HepG2 (cell line): ENCODE data around the gene UROD. TPM values are rescaled to one million over a fixed set of nuclear protein-coding genes. Genes with fewer than 3 reads are reported as not detected.

Experiments
- ATAC-seq: fragments of 200-7000 bp; cut with Tn5 transposase; 3 replicates; pipeline ENCODE4 v1.9.1; 2020; ENCODE audit warnings: mild to moderate bottlenecking, moderate library complexity
- BruUV-seq: library from RNA; stranded (reverse); fragments of 400-500 nt; replicated peaks from 2 replicates; lab custom pipeline; 2021; lab: Mats Ljungman, UMichigan
- CTCF ChIA-PET: fragments of 300-600 bp; formaldehyde crosslinking; extraction: SDS; loops from one replicate; lab custom pipeline; 2021; ENCODE audit warnings: low total read pairs, inconsistent platforms, low intra/inter-chr PET ratio; lab: Yijun Ruan, JAX
- POLR2A ChIA-PET: fragments of 350-600 bp; sonication (Branson Sonifier 250); formaldehyde crosslinking; loops from one replicate; lab custom pipeline; 2020; ENCODE audit warnings: antibody characterized with exemption, inconsistent platforms; lab: Yijun Ruan, JAX
- DNase-seq: peaks from one replicate; pipeline ENCODE4 v3.0.0-alpha.2; 2015; ENCODE audit warnings: low spot score
- FAIRE-seq: peaks from 3 replicates; lab custom pipeline; 2011; peaks lifted over from hg19 to GRCh38; lab: Jason Lieb, UNC
- H2AFZ ChIP-seq: one replicate; pipeline ENCODE4 v1.6.1; 2011; ENCODE audit warnings: low read length, inconsistent platforms
- H3K27ac ChIP-seq: fragments of 300-600 bp; 3 replicates; pipeline ENCODE4 v1.8.0; 2011; ENCODE audit warnings: mixed run types, mild to moderate bottlenecking, mixed read lengths, low read length, inconsistent platforms; ENCODE audit not compliant: insufficient read depth; ENCODE audit errors: extremely low read length
- H3K27me3 ChIP-seq, 2 experiments: fragments of 200-600 bp in 1 of 2; 2 replicates in 1 of 2; 3 replicates in 1 of 2; pipeline versions ENCODE4 v1.6.0 to v1.8.0; 2011; ENCODE audit warnings: low read length in 2 of 2, mild to moderate bottlenecking in 2 of 2, moderate library complexity in 2 of 2, inconsistent platforms in 1 of 2; ENCODE audit not compliant: insufficient read depth in 2 of 2, control insufficient read depth in 1 of 2
- H3K36me3 ChIP-seq, 2 experiments: fragments of 200-600 bp in 1 of 2; replicated peaks in 1 of 2; 2 replicates in 1 of 2; 3 replicates in 1 of 2; pipeline versions ENCODE4 v1.5.1 to v1.8.0; 2011; ENCODE audit warnings: low read length in 2 of 2, inconsistent platforms in 1 of 2; ENCODE audit not compliant: insufficient read depth in 2 of 2, control insufficient read depth in 1 of 2
- H3K4me1 ChIP-seq: 2 replicates; pipeline ENCODE4 v1.5.1; 2012; ENCODE audit warnings: low read length, inconsistent platforms; ENCODE audit not compliant: insufficient read depth
- H3K4me2 ChIP-seq: 2 replicates; pipeline ENCODE4 v1.6.0; 2011; ENCODE audit warnings: low read depth, low read length, inconsistent platforms
- H3K4me3 ChIP-seq, 3 experiments: fragments of 200-600 bp in 1 of 3; sonication (generic), shearing (Covaris generic) in 1 of 3; replicated peaks in 1 of 3; 2 replicates each; pipeline ENCODE4 v1.5.1; 2011 to 2016; ENCODE audit warnings: low read length in 3 of 3, inconsistent platforms in 2 of 3, low read depth in 2 of 3, mild to moderate bottlenecking in 2 of 3, control low read depth in 1 of 3, mixed read lengths in 1 of 3; ENCODE audit not compliant: insufficient read depth in 1 of 3
- H3K79me2 ChIP-seq: one replicate; pipeline ENCODE4 v1.6.1; 2011; ENCODE audit warnings: low read length, inconsistent platforms; ENCODE audit not compliant: insufficient read depth
- H3K9ac ChIP-seq: 2 replicates; pipeline ENCODE4 v1.6.0; 2011; ENCODE audit warnings: mild to moderate bottlenecking, low read depth, low read length, inconsistent platforms; ENCODE audit not compliant: insufficient read depth
- H3K9me3 ChIP-seq: 2 replicates; pipeline ENCODE4 v1.5.1; 2012; ENCODE audit warnings: mild to moderate bottlenecking, low read length
- H4K20me1 ChIP-seq: 2 replicates; pipeline ENCODE4 v1.6.0; 2011; ENCODE audit warnings: inconsistent platforms, mild to moderate bottlenecking, low read length, moderate library complexity; ENCODE audit not compliant: insufficient read depth
- AKNA ChIP-seq: sonication (generic); formaldehyde crosslinking; IDR thresholded peaks from 2 replicates; pipeline ENCODE4 v1.4.0; 2020; ENCODE audit warnings: missing genetic modification reagents, borderline replicate concordance
- BCL6 ChIP-seq: IDR thresholded peaks from 2 replicates; pipeline ENCODE4 v1.6.1; 2016; ENCODE audit warnings: missing genetic modification reagents, missing compliant biosample characterization
- CCAR2 ChIP-seq: fragments of 200-400 bp; formaldehyde crosslinking; optimal IDR thresholded peaks from 2 replicates; pipeline ENCODE3; 2018; ENCODE audit warnings: low read depth, mild to moderate bottlenecking, low read length, moderate library complexity
- DNMT3B ChIP-seq: conservative IDR thresholded peaks from 2 replicates; pipeline ENCODE4 v1.6.1; 2016; ENCODE audit warnings: missing biosample characterization, control low read depth
- ELF4 ChIP-seq: sonication (generic); formaldehyde crosslinking; IDR thresholded peaks from 2 replicates; pipeline ENCODE4 v1.5.0; 2020; ENCODE audit warnings: missing genetic modification reagents, mild to moderate bottlenecking, moderate library complexity, borderline replicate concordance
- HNF4A ChIP-seq: sonication (generic); formaldehyde crosslinking; IDR thresholded peaks from 2 replicates; pipeline ENCODE4 v1.4.0; 2020; ENCODE audit warnings: missing genetic modification reagents
- IRF2 ChIP-seq: IDR thresholded peaks from 2 replicates; pipeline ENCODE4 v1.6.1; 2018; ENCODE audit warnings: missing genetic modification reagents, missing compliant biosample characterization
- KLF6 ChIP-seq: IDR thresholded peaks from 2 replicates; pipeline ENCODE4 v1.8.0; 2016; ENCODE audit warnings: missing biosample characterization, missing genetic modification reagents
- NR0B2 ChIP-seq: sonication (generic); formaldehyde crosslinking; IDR thresholded peaks from 2 replicates; pipeline ENCODE4 v1.4.0; 2020; ENCODE audit warnings: mild to moderate bottlenecking, missing genetic modification reagents
- PHF20 ChIP-seq: sonication (generic); formaldehyde crosslinking; IDR thresholded peaks from 2 replicates; pipeline ENCODE4 v1.5.0; 2020; ENCODE audit warnings: mild to moderate bottlenecking, missing genetic modification reagents
- ZFP37 ChIP-seq: sonication (generic); formaldehyde crosslinking; IDR thresholded peaks from 2 replicates; pipeline ENCODE4 v1.4.0; 2020; ENCODE audit warnings: missing genetic modification reagents, borderline replicate concordance
- ZNF232 ChIP-seq: sonication (generic); formaldehyde crosslinking; IDR thresholded peaks from 2 replicates; pipeline ENCODE4 v1.4.0; 2020; ENCODE audit warnings: missing genetic modification reagents, borderline replicate concordance
- ZNF44 ChIP-seq: sonication (generic); formaldehyde crosslinking; IDR thresholded peaks from 2 replicates; pipeline ENCODE4 v1.5.1; 2020; ENCODE audit warnings: mild to moderate bottlenecking, missing genetic modification reagents
- ZNF562 ChIP-seq: sonication (generic); formaldehyde crosslinking; IDR thresholded peaks from 2 replicates; pipeline ENCODE4 v1.8.0; 2022; ENCODE audit warnings: missing genetic modification reagents, borderline replicate concordance
- ZNF674 ChIP-seq: sonication (generic); formaldehyde crosslinking; IDR thresholded peaks from 2 replicates; pipeline ENCODE4 v1.5.0; 2020; ENCODE audit warnings: low read depth, mild to moderate bottlenecking, missing genetic modification reagents
- ZNF792 ChIP-seq: IDR thresholded peaks from 2 replicates; pipeline ENCODE4 v1.6.1; 2016
- ZSCAN29 ChIP-seq: sonication (generic); formaldehyde crosslinking; conservative IDR thresholded peaks from 2 replicates; pipeline ENCODE4 v1.4.0; 2020; ENCODE audit warnings: mild to moderate bottlenecking, missing genetic modification reagents
- WGBS: methylation state at CpG from one replicate; pipeline ENCODE4 v1.1.6; 2017; ENCODE audit warnings: low lambda C conversion rate; 5-methylcytosine and 5-hydroxymethylcytosine counted together
- in situ Hi-C: cut with HindIII; loops from 2 replicates; pipeline ENCODE4 v1.10.0; 2017; ENCODE audit warnings: low pct_unique_long_range_greater_than_20kb; ENCODE audit not compliant: extremely low pct_ligation_motif_present
- intact Hi-C: fragments of 100-400 bp; cut with micrococcal nuclease; formaldehyde crosslinking; loops from one replicate; pipeline ENCODE4 v1.10.0; 2022; ENCODE audit not compliant: unreplicated experiment
- polyA plus RNA-seq, 8 experiments: library from polyadenylated mRNA; depleted of rRNA in 3 of 8; stranded (reverse) in 7 of 8; unstranded in 1 of 8; fragments of >200 nt; fragmentation: Illumina TruSeq in 4 of 8; extraction: Trizol in 4 of 8; gene quantifications; 2 replicates each; pipeline versions ENCODE4 v1.2.1 to v1.2.3, GENCODE V29; 2011 to 2016; ENCODE audit warnings: low read depth in 4 of 8, missing spikeins in 1 of 8, mixed read lengths in 1 of 8; ENCODE audit not compliant: insufficient read depth in 1 of 8
- total RNA-seq, 5 experiments: library from RNA; depleted of rRNA; stranded (reverse); fragments of >200 nt; fragmentation: Illumina TruSeq; extraction: Trizol; gene quantifications; 2 replicates each; pipeline ENCODE4 v1.2.3, GENCODE V29; 2016; ENCODE audit warnings: low read depth in 1 of 5

UROD gene
- total and polyA plus RNA-seq, 2 of the 13 experiments (the other 11 are each of a cell fraction or from before 2014, with no cell fraction given), result 162 to 171 TPM

GRCh38 chr1:45010855-45011811, 921 bp upstream of the UROD start, which contains the start of gene HECTD3:
Gene HECTD3, minus strand, starts transcription at chr1:45011324. Its CDS starts 67 bp downstream, at chr1:45011257.
- FAIRE-seq, result peak; percentile 58
- peak within 1 kb of the TSS; percentile 73 to 95 (median 78) for H3K4me3 ChIP-seq
- peak within 1 kb of the TSS; percentile 85 for H3K27ac ChIP-seq
- POLR2A ChIA-PET, result interaction anchor here (0.5 to 10.4 kb wide), 29 partner anchors 8 to 572 kb away, joined by 3 to 231 read pairs (median 8); partner anchors contain the start of genes BTBD19, CCDC163, DYNLT4 and EIF2B3
- in situ Hi-C loops (loop anchor here (5.0 to 25.0 kb wide), 4 partner anchors 174 to 481 kb away; partner anchors contain the start of genes PTCH2 and TESK2), intact Hi-C loops (loop anchor here (5.0 kb wide), 2 partner anchors 174 to 221 kb away; no protein-coding TSS in a partner anchor)
- CTCF ChIA-PET, result interaction anchor here (1.1 kb wide), 1 partner anchor 289 kb away, joined by 3 read pairs; no protein-coding TSS in a partner anchor
- WGBS, result 2% methylated on average over 3 of the region's 62 CpGs
- no peaks in the 10 kb centered on the region; a peak in 1 of 5 replicates for H3K27me3 ChIP-seq
- no peaks in the 10 kb centered on the region for H3K9me3 ChIP-seq
- peak; percentile 77 for DNase-seq
- H4K20me1 ChIP-seq, result no peaks in the 10 kb centered on the region
- peak within 1 kb of the TSS; percentile 79 for H3K9ac ChIP-seq
- H2AFZ ChIP-seq, result peak within 1 kb of the TSS; percentile 97
- H3K36me3 ChIP-seq, result peaks cover 8 to 47% of the 10 kb centered on the region in 2 experiments; a peak in 3 of 5 replicates
- peaks cover 32% of the 10 kb centered on the region for H3K4me1 ChIP-seq
- no TSS peak for BruUV-seq
- H3K4me2 ChIP-seq, result peak within 1 kb of the TSS; percentile 99
- ATAC-seq, result peak; percentile 89
- H3K79me2 ChIP-seq, result peaks cover 26% of the 10 kb centered on the region
- TF ChIP-seq CCAR2 (no peak), ZNF232 (CRISPR knock-in tag) (peak; percentile 22; the same call in 1 of the 2 replicates), ZFP37 (CRISPR knock-in tag) (no peak), NR0B2 (CRISPR knock-in tag) (0 out of 2 replicates have a peak, but pooled peaks have one; percentile 15), ZNF562 (CRISPR knock-in tag) (no peak), KLF6 (CRISPR knock-in tag) (peak; percentile 10; the same call in 1 of the 2 replicates), IRF2 (CRISPR knock-in tag) (peak; percentile 43; the same call in 1 of the 2 replicates), HNF4A (CRISPR knock-in tag) (peak; percentile 49; the same call in 1 of the 2 replicates), BCL6 (no peak), PHF20 (CRISPR knock-in tag) (peak; percentile 87), ZNF674 (CRISPR knock-in tag) (no peak), ELF4 (CRISPR knock-in tag) (0 out of 2 replicates have a peak, but pooled peaks have one; percentile 22), ZNF792 (CRISPR knock-in tag) (no peak; the same call in 1 of the 2 replicates), DNMT3B (CRISPR knock-in tag) (no peak), ZSCAN29 (CRISPR knock-in tag) (0 out of 2 replicates have a peak, but pooled peaks have one; percentile 15), AKNA (CRISPR knock-in tag) (no peak), ZNF44 (CRISPR knock-in tag) (0 out of 2 replicates have a peak, but pooled peaks have one; percentile 79)
